IPS DF 4.7 (cell line): Measurements from ENCODE around the gene HSF4.

ENCODE experiments used
- DNase-seq: peaks from one replicate; pipeline ENCODE4 v3.0.0-alpha.2; 2013; ENCODE audit warnings: low spot score; ENCODE audit errors: extremely low read depth

The HSF4 gene

DNA sequence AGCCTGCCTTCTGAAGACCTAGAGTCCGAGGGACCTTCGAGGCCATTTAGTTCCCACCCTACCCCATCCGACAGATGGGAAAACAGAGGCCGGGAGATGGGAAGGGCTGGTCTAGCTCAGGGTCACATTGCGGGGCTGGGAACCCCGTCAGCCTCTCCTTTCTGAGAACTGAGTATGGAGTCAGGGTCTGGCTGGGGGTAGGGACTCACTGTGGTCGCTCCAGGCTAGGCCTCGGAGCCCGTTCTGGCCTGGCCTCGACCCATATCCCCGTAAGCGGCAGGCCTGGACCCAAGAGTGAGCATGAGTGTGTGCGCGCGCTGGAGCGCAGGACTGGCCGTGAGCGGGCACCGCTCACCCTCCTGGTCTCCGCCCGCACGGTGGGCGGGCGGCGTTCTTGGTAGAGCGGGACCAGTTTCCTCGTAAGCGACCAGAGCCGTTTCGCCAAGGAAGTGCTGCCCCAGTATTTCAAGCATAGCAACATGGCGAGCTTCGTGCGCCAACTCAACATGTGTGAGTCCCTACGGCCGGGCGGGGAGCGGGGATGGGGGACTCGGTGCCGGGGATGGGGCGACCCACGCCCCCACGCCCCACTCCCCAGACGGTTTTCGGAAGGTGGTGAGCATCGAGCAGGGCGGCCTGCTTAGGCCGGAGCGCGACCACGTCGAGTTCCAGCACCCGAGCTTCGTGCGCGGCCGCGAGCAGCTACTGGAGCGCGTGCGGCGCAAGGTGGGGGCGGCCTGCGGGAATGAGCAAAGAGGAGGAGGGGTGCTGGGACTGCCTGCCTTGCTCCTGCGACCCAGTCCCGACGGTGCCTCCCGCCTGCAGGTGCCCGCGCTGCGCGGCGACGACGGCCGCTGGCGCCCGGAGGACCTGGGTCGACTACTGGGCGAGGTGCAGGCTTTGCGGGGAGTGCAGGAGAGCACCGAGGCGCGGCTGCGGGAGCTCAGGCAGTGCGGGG, 855 bp downstream of the HSF4 start:
- DNase-seq: no peak

- no peak for DNase-seq
These were observed 1.6 kb downstream of the HSF4 start for GRCh38 chr16:67166110-67166547.

DNA sequence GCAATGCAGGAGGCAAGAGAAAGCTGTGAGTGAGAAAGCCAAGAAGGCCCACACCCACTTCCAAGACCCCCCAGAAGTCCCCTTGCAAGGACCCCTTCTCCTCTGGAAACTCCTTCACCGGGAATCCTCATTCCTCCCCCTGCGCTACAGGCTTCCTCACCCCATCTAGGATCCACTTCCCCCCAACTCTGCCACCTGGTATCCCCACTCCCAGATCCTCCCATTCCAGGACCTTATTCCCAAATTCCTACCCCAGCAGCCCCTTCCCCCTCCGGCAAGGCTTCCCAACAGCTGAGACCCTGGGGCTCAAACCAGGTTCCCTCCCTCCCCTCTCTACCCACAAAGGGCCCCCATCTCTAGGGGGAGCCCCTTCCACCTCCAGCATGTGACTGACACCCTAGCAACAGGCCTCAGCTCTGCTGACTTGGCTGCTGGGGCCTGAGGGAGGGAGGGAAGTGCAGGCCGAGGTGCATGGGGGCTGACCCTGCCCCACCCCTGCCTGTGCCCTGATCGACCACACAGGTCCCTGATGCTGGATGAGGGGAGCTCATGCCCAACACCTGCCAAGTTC, 2.1 kb downstream of the HSF4 start:
- no peak for DNase-seq

GRCh38 chr16:67167588-67167987, 3.0 kb downstream of the HSF4 start:
- DNase-seq: no peak

- DNase-seq: no peak
These were observed 4.5 kb downstream of the HSF4 start for GRCh38 chr16:67169011-67169451.

DNA sequence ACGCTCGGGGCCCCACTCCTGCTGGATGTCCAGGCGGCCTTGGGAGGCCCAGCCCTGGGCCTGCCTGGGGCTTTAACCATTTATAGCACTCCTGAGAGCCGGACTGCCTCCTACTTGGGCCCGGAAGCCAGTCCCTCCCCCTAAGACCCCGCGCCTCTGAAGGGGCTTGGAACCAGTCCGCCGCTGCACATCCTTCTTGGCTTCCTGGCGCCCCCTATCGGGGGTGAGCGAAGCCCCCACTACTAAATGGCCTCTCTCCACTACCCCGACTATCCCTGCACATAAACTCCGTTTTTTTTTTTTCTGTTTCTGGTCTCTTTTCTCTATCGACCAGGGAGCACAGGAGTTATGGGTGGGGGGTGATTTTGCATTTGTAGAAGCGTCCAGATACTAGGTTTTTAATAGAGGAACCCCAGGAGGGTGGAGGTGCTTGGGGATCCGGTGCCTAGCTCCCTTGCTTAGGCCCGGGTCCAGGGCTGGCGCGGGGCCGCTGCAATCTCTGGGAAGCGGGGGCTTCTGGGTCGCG, 5.2 kb downstream of the HSF4 start:
- no peak for DNase-seq

- no peak for DNase-seq
These were observed 5.8 kb downstream of the HSF4 start, which contains the start of gene NOL3 for GRCh38 chr16:67170168-67170948. NOL3 (plus strand) TSS chr16:67170538.

- DNase-seq: no peak
These were observed 6.6 kb downstream of the HSF4 start for GRCh38 chr16:67170949-67171649.

- no peak for DNase-seq
These were observed 8.8 kb downstream of the HSF4 start for GRCh38 chr16:67173323-67173722.

GRCh38 chr16:67173808-67174705, 9.5 kb downstream of the HSF4 start:
- DNase-seq: no peak

GRCh38 chr16:67174706-67175231, 10.2 kb downstream of the HSF4 start:
- no peak for DNase-seq

DNA sequence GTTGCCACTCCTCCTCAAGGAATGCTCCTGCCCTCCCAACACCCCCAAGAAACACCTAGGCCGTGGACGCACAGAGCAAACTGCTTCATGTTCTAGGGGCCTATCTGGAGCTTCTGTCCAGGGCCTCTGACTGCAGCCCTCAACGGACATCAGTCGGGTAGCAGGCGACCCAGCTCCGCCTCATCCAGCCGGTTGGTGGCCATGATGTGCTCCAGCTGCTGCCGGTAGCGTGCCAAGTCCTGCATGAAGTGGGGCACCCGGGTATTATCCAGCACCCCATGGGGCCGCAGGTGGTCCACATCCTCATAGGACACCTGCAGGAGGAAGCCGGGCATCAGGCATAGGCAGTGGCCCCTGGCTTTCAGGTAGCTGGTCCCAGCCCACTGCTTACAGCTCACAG, 12.1 kb downstream of the HSF4 start:
- DNase-seq: no peak

- DNase-seq: no peak
These were observed 13.5 kb downstream of the HSF4 start for GRCh38 chr16:67177743-67178699.

GRCh38 chr16:67179421-67180080, 15.0 kb downstream of the HSF4 start:
- DNase-seq: no peak

GRCh38 chr16:67180166-67180565, 15.6 kb downstream of the HSF4 start:
- no peak for DNase-seq

DNA sequence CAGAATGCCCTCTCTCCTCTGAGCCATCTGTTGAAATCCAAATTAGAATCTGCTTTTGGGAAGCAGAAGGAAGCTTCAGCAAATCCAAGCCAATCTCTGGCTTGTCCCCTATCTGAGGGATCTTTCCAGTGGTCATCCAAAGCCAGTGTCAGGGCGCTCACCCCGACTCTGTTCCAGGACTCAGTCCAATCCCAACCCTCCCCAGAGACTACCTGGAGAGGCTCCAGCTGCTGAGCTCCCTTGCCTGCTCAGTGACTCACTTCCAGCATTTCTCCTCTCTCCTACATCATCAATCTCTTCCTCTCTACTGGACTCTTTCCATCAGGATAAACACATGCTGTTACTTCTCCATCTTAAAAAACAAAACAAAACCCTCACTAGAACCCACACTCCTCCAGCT, 16.8 kb downstream of the HSF4 start:
- no peak for DNase-seq

DNA sequence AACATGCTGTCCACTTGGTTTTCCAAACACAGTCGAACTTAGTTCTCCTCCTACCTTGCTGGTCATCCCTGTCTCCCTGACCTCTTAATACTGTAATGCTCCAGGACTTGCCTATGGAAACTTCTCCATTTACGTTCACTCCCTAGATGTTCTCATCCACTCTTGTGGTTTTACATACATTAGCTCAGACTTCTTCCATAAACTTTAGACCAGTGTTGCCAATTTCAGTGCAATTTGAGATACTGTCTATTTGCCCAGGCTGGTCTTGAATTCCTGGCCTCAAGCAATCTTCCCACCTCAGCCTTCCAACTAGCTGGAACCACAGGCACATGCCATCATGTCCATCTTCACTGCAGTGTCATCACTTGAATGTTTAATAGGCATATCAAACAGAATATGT, 17.7 kb downstream of the HSF4 start:
- no peak for DNase-seq

- DNase-seq: no peak
These were observed 18.7 kb downstream of the HSF4 start for GRCh38 chr16:67183284-67183626.
